ENCODE data around the gene MCOLN1. TPM values are rescaled to one million over a fixed set of nuclear protein-coding genes. Genes with fewer than 3 reads are reported as not detected.
A peak's percentile ranks its signal among the peaks of the same experiment; 100 is the strongest.

MCOLN1 gene
- total and polyA plus RNA-seq, 12 donors = 10.4 to 34.9 (median 15.1) TPM

GRCh38 chr19:7547159-7547558 lies 24.7 kb downstream of the MCOLN1 start:
- Histone ChIP-seq H3K4me1 (peaks cover 0 to 43% (median 0%) of the 10 kb centered on the region in 9 donors), H3K36me3 (peaks cover 0 to 71% (median 23%) of the 10 kb centered on the region in 9 donors), H3K9me3 (no peaks in the 10 kb centered on the region), H3K4me3 (no peak overlapping the region), H3K27me3 (no peaks in the 10 kb centered on the region), H3K27ac (peak overlapping the region in 1 of 10 donors; percentile 88)
- intact Hi-C loops (cut with DNase I) = no loop called here
- TF ChIP-seq CTCF (IDR thresholded peaks at IDR 0.05) = no peak
- ATAC-seq (no peak), DNase-seq (no peak)
- WGBS, 2 donors = 91 to 92% methylated on average over 3 of the region's 3 CpGs

DNA sequence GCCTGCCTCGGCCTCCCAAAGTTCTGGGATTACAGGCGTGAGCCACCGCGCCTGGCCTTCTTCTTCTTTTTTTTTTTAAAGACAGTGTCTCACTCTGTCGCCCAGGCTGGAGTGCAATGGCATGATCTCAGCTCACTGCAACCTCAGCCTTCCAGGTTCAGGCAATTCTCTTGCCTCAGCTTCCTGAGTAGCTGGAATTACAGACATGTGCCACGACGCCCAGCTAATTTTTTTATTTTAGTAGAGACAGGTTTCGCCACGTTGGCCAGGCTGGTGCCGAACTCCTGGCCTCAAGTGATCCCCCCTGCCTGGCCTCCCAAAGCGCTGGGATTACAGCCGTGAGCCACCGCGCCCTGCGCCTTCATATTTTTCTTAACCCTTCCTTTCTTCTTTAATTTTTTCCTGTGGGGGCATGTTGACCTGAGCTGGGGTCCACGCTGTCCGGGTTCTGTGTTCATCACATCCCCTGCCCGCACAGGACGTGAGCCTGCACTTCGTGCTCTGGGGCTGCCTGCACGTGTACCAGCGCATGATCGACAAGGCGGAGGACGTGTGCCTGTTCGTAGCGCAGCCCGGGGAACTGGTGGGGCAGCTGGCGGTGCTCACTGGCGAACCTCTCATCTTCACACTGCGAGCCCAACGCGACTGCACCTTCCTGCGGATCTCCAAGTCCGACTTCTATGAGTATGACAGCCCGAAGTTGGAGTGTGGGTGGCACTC lies 27.2 kb downstream of the MCOLN1 start:
- Histone ChIP-seq H3K9me3 (no peaks in the 10 kb centered on the region), H3K36me3 (peaks cover 0 to 67% (median 11%) of the 10 kb centered on the region in 9 donors), H3K4me1 (peaks cover 0 to 21% (median 0%) of the 10 kb centered on the region in 9 donors), H3K27ac (no peak overlapping the region), H3K4me3 (no peak overlapping the region), H3K27me3 (no peaks in the 10 kb centered on the region)
- intact Hi-C loops (cut with DNase I) = no loop called here
- no peak for DNase-seq
- 88 to 96% methylated on average over 36 of the region's 36 CpGs for WGBS, 2 donors
- TF ChIP-seq CTCF (IDR thresholded peaks at IDR 0.05) = no peak
- no peak for ATAC-seq

GRCh38 chr19:7550169-7550770 lies 27.8 kb downstream of the MCOLN1 start:
- intact Hi-C loops (cut with DNase I) = no loop called here
- H3K36me3 ChIP-seq = peaks cover 0 to 67% (median 16%) of the 10 kb centered on the region in 9 donors
- no peaks in the 10 kb centered on the region for H3K9me3 ChIP-seq
- DNase-seq (no peak), ATAC-seq (peak in 2 of 8 donors; percentile 3 to 52)
- 95 to 96% methylated on average over 41 of the region's 41 CpGs for WGBS, 2 donors
- no peaks in the 10 kb centered on the region for H3K27me3 ChIP-seq
- H3K27ac ChIP-seq = no peak overlapping the region
- no peak overlapping the region for H3K4me3 ChIP-seq
- H3K4me1 ChIP-seq = peaks cover 0 to 14% (median 0%) of the 10 kb centered on the region in 9 donors
- no peak for TF ChIP-seq CTCF (IDR thresholded peaks at IDR 0.05)

- ATAC-seq (peak; percentile 92 to 96 (median 94)), DNase-seq (peak; percentile 69 to 74)
- WGBS, 2 donors = 28 to 35% methylated on average over 44 to 51 of the region's 51 CpGs
- Histone ChIP-seq H3K27me3 (no peaks in the 10 kb centered on the region), H3K9me3 (no peaks in the 10 kb centered on the region), H3K27ac (peak overlapping the region in 1 of 10 donors; percentile 10), H3K4me1 (peaks cover 0 to 7% (median 0%) of the 10 kb centered on the region in 9 donors), H3K4me3 (peak overlapping the region in 8 of 10 donors; percentile 10 to 45 (median 41)), H3K36me3 (peaks cover 0 to 69% (median 20%) of the 10 kb centered on the region in 9 donors)
- no peak for TF ChIP-seq CTCF (IDR thresholded peaks at IDR 0.05)
- intact Hi-C loops (cut with DNase I) = loop anchor here in 1 of 10 donors (1.0 kb wide), 1 partner anchor 16 kb away; the partner anchor contains the start of gene PNPLA6
Observed at GRCh38 chr19:7550987-7551761, 28.8 kb downstream of the MCOLN1 start.

All from heart right ventricle (tissue), 16 donors.